PC-3 (cell line): ENCODE data around the gene CREBRF.

ENCODE experiments used
- EZH2 ChIP-seq: fragments of 300-600 bp; sonication (generic); IDR thresholded peaks from one replicate; pipeline ENCODE4 v1.6.1; 2017; ENCODE audit warnings: antibody characterized with exemption, mild to moderate bottlenecking, low read length; ENCODE audit not compliant: unreplicated experiment
- EZH2phosphoT487 ChIP-seq: fragments of 300-600 bp; sonication (generic); IDR thresholded peaks from 2 replicates; pipeline ENCODE4 v1.6.1; 2018; ENCODE audit warnings: mild to moderate bottlenecking, antibody characterized with exemption, low read length, borderline replicate concordance
- TF ChIP-seq, protein P1 (sequence below): fragments of 300-600 bp; sonication (generic); conservative IDR thresholded peaks from 2 replicates; pipeline ENCODE4 v1.5.1; 2017; ENCODE audit warnings: antibody characterized with exemption, low read depth, mild to moderate bottlenecking, low read length

DNA sequence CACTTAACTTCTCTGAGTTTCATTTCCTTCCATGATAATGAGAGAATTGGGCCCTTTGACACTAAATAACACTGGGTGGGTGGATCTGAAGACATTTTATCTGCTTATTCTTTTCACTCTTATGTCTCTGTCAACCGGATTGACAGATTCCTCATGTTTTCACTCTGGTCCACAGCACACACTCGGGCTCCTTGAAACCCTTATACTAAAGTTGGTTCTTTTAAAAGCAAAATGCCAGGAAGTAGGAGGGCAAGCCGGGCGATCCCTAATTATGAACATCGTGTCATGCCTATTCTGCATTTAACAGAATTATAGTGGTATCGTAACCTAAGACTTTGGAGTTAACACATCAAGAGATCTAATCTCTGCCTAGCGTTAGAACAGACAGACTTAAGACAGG is 28.2 kb upstream of the CREBRF start:
- TF ChIP-seq, protein P1, sequence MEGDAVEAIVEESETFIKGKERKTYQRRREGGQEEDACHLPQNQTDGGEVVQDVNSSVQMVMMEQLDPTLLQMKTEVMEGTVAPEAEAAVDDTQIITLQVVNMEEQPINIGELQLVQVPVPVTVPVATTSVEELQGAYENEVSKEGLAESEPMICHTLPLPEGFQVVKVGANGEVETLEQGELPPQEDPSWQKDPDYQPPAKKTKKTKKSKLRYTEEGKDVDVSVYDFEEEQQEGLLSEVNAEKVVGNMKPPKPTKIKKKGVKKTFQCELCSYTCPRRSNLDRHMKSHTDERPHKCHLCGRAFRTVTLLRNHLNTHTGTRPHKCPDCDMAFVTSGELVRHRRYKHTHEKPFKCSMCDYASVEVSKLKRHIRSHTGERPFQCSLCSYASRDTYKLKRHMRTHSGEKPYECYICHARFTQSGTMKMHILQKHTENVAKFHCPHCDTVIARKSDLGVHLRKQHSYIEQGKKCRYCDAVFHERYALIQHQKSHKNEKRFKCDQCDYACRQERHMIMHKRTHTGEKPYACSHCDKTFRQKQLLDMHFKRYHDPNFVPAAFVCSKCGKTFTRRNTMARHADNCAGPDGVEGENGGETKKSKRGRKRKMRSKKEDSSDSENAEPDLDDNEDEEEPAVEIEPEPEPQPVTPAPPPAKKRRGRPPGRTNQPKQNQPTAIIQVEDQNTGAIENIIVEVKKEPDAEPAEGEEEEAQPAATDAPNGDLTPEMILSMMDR = no peak
- TF ChIP-seq EZH2phosphoT487 (no peak), EZH2 (no peak)
